ELR (cell line): ENCODE results near the gene ARHGEF4.
"Not testable (repeated sequence)": the region's sequence is repeated elsewhere in the genome, so short reads cannot be mapped to it uniquely, and the experiment has no call there.

Experiments
- DNase-seq: peaks from one replicate; pipeline ENCODE4 v3.0.0-alpha.2; 2015; ENCODE audit warnings: low read depth

ARHGEF4 gene

GRCh38 chr2:130975729-130976128 lies 139.0 kb downstream of the ARHGEF4 start:
- no peak for DNase-seq

DNA sequence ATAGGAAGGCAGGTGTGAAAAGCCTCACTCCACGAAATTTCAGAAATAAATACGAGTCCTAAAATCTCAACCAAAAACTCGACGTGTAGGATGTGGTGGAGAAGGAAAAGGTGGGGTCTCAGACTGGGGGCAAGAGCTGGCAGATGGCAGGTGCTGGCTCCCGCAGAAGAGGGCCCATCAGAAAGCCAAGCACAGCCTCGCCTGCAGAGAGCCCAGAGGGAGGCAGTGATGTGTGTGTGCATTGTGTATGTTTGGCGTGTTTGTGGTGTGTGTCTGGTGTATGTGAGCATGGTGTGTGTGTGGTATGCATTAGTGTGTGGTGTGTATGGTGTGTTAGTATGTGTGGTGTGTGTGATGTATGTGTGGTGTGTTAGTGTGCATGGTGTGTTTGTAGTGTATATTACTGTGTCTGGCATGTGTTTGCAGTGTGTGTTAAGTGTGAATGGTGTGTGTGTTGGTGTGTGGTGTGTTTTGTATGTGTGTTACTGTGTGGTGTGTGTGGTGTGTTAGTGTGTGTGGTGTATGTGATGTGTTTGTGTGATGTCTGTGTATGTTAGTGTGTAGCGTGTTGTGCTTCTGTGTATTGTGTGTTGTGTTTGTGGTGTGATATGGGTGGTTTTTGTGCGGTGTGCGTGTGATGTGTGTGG lies 140.0 kb downstream of the ARHGEF4 start:
- no peak for DNase-seq

GRCh38 chr2:130977461-130978050 lies 140.8 kb downstream of the ARHGEF4 start:
- DNase-seq = no peak

DNA sequence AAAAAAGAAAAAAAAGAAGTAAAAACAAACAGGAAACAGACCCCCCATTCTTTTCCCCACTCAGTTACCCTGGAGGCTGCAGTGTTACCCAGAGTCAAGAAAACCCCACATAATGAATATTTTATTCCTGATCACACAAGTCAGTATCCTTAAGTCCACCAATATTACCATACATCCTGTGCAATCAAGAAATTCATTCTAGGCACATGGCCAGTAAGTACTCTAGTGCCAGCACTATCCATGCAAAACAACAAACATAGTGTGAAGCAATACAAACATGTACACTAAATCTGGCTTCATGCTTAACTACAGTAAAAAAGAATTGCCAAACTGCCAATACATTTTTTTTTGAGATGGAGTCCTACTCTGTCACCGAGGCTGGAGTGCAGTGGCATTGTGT lies 145.0 kb downstream of the ARHGEF4 start:
- no peak for DNase-seq

GRCh38 chr2:130985206-130985780 lies 148.6 kb downstream of the ARHGEF4 start:
- DNase-seq = no peak

DNA sequence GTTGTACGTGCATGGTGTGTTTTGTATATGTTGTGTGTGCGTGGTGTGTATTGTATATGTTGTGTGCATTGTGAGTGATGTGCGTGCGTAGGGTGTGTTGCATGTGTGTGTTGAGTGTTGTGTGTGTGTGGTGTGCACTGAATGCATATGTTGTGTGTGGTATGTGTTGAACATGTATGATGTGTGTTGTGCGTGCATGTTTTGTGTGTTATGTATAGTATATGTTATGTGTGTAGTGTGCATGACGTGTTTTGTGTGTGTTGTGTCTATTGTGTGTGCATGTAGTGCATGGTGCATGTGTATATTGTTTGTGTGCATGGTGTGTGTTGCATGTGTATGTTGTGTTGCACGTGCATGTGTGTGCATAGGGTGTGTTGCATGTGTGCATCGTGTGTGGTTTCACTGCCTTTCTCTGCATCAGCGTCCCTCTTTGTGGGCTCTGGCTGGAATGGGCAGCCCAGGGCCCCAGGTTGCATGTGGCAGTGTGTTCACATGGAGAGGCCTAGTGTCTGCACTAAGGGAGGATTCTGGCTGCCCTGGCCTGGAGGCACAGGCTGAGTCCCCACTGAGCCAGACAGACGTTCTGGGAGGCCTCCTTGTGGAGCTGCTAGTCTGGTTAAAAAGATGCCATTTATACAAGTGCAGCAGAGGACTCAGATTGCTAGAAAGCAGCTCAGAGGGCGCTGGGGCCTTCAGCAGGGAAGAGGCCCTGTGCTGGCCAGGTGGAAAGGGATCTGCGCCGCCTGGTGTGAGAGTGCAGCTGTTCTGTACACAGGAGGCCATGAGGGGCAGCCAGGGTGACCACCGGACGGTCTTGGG lies 149.3 kb downstream of the ARHGEF4 start:
- no peak for DNase-seq

- no peak for DNase-seq
These were observed 150.3 kb downstream of the ARHGEF4 start for GRCh38 chr2:130986890-130987493.

- no peak for DNase-seq
These were observed 151.1 kb downstream of the ARHGEF4 start for GRCh38 chr2:130987519-130988425.

DNA sequence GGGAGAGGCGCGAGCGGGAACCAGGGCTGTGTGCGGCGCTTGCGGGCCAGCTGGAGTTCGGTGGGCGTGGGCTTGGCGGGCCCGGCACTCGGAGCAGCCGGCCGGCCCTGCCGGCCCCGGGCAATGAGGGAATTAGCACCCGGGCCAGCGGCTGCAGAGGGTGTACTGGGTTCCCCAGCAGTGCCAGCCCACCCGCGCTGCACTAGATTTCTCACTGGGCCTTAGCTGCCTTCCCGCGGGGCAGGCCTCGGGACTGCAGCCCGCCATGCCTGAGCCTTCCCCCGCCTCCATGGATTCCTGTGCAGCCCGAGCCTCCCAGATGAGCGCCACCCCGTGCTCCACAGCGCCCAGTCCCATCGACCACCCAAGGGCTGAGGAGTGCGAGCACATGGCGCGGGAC lies 154.7 kb downstream of the ARHGEF4 start:
- DNase-seq = not testable (repeated sequence)

- DNase-seq = not testable (repeated sequence)
These were observed 155.3 kb downstream of the ARHGEF4 start for GRCh38 chr2:130992003-130992402.

GRCh38 chr2:130996691-130997090 lies 160.0 kb downstream of the ARHGEF4 start:
- DNase-seq = no peak

GRCh38 chr2:130997198-130997597 lies 160.5 kb downstream of the ARHGEF4 start:
- DNase-seq = no peak

- no peak for DNase-seq
These were observed 161.8 kb downstream of the ARHGEF4 start for GRCh38 chr2:130998561-130998960.

DNA sequence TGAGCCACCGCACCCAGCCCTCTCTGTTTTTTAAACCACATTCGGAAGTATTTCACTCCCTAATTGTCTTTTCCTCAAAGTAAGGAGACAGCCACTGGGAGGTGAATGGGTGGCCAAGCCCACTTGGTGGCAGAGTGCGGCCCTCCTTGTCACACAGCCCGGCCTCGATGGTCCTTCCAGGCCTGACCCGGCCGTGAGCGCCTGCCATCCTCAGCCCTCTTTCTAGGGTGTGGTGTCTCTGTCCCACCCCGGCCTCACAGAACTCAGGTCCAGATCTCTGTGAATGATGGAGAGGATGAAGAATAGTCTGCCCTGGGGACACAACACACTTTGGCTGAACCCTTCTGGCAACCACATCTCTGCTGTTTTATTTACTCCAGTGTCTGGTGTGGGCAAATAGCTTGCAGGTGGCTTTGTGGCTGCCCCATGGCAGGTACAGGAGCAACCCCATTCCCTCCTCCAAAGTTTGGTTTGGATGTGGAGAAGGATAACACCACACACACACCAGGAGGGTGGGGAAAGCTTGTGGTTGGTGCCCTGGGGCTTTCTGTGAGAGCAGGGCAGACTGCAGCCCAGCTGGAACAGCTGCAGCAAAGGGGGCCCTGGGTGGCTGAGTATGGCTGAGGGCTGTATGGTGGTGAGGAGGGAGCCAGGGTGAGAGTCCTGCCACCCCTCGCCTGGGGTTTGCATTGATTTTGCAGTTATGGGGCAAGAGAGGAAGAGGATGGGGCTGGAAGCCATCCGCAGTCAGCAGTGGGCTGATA lies 167.9 kb downstream of the ARHGEF4 start:
- no peak for DNase-seq

DNA sequence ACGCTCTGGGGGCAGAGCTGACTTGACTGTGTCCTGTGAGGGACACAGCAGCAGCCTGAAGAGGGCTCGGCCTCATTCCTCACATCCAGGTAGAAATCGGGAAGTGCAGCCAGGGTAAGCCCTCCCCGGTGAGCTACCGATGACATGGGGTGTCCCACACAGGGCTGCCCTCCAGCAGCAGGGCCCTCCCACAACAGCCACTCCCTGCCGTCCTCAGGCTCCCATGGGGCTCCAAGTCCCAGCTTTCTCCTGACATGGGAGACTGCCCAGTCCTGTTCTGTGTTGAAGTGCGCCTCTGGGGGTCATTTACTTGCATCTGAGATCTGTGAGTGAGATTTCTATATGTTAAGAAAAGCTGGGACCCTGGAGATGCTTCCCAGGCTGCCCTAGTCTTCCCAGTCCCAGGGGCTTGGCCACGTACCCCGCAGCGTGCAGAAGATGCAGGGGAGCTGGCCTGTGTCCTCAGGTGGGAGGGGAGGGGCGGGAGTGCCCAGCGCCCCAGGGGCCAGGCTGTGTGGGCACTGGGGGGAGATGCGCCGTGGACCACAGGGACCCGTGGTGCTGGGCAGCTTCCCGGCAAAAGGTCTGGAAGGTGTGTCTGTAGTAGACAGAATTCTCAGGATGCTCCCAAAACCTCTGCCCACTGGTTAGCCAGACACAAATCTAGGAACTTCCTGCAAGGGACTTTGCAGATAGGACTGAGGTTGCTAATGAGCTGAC lies 168.7 kb downstream of the ARHGEF4 start:
- no peak for DNase-seq

- DNase-seq = no peak
These were observed 169.8 kb downstream of the ARHGEF4 start for GRCh38 chr2:131006561-131006960.

DNA sequence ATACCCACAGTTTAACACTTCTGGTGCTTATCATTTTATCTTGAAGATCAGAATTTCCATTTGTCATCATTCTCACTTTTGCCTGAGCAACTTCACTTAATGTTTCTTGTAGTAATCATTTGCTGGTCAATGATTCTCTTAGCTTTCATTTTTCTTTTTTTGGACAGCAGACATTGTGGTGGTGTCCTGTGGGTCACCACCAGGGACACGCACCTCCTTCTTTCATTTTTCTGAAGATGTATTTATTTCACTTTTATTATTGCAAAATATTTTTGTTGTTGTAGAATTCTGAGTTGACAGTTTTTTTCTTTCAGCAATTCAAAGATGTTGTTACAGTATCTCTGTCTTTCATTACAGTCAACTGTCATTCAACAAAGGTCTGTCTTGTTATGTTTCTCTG lies 172.3 kb downstream of the ARHGEF4 start:
- no peak for DNase-seq

DNA sequence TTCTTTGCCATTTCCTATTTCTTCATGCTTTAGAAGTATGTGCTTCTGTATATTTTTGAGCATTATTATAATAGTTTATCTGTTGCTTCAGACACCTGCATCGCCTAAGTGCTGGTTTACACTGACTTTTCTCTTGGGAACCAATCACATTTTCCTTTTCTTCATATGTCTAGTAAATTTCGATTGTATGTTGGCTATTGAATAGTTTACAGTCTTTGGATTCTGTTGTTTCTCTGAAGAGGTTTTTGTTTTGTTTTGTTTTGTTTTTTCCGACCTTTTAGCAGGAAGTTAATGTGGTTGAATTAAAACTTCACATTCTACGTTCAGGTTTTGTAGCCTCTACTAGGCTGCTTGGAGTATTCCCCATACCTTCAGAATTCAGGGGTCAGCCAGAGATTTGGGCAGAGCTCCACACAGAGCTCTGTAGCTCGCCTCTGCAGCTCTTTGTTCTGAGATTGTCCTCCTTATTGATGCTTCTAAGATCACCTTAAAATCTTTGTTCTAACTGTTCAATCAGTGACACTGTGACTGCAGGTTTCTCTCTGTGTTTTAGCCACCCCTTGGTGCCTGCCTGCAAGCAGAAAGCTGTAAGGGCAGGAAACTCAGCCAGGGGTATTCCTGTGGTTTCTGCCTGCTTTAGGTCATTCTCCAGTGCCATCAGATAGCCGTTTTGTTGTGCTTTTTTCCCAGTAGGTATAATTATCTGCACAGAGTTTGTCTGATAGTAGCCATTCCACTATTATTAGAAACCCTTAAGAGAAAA lies 173.2 kb downstream of the ARHGEF4 start:
- no peak for DNase-seq

DNA sequence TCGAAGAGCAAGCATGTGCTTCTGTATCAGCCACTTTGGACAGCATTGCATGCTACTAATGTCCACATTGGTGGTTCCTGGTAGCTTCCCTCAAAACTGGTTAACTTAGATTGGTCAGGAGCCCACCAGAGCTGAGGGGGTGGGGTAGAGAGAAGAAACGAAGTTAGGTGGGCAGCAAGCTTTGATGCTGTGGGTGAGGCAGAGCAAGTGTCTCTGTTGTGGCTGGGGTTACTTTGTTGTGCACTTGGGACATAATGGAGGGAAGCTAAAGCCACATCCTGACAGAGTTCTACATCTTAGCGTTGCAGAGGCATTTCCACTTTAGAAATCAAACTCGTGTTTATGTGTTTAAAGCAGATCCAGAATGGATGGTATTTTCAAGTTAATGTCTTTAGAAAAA lies 173.9 kb downstream of the ARHGEF4 start:
- DNase-seq = no peak
